Measurements from ENCODE around the gene FOXO3. TPM values are rescaled to one million over a fixed set of nuclear protein-coding genes. Genes with fewer than 3 reads are reported as not detected.

FOXO3 gene
- total RNA-seq, 1 experiment from 2014 or later: 43.8 TPM

DNA sequence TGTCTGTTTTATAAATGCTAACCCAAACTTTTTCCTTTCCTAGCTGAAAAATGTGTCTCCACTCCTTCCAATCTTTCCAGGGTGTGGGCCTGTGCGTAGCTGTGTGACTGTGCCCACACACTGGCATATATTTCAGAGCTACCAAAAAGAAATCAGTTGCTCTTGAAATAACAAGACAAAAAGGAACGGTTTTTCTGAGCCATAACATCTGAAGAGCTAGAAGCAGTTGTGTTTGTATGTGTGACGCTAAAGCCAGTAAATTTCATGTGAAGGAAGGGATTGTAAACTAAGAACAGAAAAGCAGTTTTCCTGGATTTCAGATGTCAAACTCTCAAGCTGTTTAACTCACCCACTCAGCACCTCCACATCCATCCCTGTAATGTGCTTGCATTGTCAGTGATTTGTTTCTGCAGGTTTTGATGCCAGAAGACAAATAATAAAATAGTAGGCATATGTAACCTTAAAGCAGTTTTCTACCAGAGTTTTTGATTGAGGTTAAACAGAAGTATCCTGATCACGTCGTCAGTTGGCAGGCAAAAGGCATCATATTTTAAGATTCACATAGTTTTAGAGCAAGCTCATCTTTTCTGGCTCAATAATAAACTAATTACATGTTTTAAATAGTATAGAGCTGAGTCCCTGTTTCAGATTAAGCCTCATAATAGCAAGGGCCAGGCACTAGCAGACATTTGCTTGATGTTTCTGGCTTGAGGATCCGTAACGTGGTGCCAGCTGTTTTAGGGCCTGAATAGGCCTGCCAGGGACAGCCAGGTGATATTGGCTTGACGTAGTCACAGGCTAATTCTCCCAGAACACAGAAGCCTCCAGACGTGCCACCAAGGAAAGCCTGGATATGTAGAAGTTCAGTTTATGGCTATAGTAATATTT is 90.9 kb downstream of the FOXO3 start:
- H3K27ac ChIP-seq (ENCODE audit: low read length): no peak overlapping the region
- ChIA-PET CTCF (interaction anchor here (0.6 kb wide), 1 partner anchor 214 kb away, joined by 8 read pairs; no protein-coding TSS in a partner anchor), POLR2A (no interaction called here)
- no peaks in the 10 kb centered on the region for H3K4me1 ChIP-seq (ENCODE audit: control insufficient read depth, insufficient read depth, low read length)
- no peak overlapping the region for H3K4me3 ChIP-seq (ENCODE audit: low read depth in 2 of 2, low read length in 2 of 2)
- no TSS peak for BruUV-seq (replicated peaks)
- TF ChIP-seq SIN3A (IDR thresholded peaks at IDR 0.05; ENCODE audit: borderline replicate concordance, insufficient read depth, low read depth, low read length) (no peak), POLR2AphosphoS5 (IDR thresholded peaks at IDR 0.05; ENCODE audit: low read depth, low read length) (no peak), TCF7L2 (IDR thresholded peaks at IDR 0.05; ENCODE audit: low read depth, low read length) (no peak)
- TF ChIP-seq, protein P1, sequence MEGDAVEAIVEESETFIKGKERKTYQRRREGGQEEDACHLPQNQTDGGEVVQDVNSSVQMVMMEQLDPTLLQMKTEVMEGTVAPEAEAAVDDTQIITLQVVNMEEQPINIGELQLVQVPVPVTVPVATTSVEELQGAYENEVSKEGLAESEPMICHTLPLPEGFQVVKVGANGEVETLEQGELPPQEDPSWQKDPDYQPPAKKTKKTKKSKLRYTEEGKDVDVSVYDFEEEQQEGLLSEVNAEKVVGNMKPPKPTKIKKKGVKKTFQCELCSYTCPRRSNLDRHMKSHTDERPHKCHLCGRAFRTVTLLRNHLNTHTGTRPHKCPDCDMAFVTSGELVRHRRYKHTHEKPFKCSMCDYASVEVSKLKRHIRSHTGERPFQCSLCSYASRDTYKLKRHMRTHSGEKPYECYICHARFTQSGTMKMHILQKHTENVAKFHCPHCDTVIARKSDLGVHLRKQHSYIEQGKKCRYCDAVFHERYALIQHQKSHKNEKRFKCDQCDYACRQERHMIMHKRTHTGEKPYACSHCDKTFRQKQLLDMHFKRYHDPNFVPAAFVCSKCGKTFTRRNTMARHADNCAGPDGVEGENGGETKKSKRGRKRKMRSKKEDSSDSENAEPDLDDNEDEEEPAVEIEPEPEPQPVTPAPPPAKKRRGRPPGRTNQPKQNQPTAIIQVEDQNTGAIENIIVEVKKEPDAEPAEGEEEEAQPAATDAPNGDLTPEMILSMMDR (IDR thresholded peaks at IDR 0.05): no peak
- TF ChIP-seq, protein P2, sequence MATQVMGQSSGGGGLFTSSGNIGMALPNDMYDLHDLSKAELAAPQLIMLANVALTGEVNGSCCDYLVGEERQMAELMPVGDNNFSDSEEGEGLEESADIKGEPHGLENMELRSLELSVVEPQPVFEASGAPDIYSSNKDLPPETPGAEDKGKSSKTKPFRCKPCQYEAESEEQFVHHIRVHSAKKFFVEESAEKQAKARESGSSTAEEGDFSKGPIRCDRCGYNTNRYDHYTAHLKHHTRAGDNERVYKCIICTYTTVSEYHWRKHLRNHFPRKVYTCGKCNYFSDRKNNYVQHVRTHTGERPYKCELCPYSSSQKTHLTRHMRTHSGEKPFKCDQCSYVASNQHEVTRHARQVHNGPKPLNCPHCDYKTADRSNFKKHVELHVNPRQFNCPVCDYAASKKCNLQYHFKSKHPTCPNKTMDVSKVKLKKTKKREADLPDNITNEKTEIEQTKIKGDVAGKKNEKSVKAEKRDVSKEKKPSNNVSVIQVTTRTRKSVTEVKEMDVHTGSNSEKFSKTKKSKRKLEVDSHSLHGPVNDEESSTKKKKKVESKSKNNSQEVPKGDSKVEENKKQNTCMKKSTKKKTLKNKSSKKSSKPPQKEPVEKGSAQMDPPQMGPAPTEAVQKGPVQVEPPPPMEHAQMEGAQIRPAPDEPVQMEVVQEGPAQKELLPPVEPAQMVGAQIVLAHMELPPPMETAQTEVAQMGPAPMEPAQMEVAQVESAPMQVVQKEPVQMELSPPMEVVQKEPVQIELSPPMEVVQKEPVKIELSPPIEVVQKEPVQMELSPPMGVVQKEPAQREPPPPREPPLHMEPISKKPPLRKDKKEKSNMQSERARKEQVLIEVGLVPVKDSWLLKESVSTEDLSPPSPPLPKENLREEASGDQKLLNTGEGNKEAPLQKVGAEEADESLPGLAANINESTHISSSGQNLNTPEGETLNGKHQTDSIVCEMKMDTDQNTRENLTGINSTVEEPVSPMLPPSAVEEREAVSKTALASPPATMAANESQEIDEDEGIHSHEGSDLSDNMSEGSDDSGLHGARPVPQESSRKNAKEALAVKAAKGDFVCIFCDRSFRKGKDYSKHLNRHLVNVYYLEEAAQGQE (IDR thresholded peaks at IDR 0.05; ENCODE audit: insufficient read depth in 1 of 2, low read depth in 2 of 2, low read length in 1 of 2): no peak
- ATAC-seq (no peak), DNase-seq (ENCODE audit: low read depth, low spot score) (no peak)
- in situ Hi-C loops (cut with HindIII; ENCODE audit: low pct_unique_long_range_greater_than_20kb, low sequenced_read_pairs) (no loop called here), intact Hi-C loops (cut with micrococcal nuclease; ENCODE audit: unreplicated experiment) (no loop called here)
- no peaks in the 10 kb centered on the region for H3K36me3 ChIP-seq (ENCODE audit: control insufficient read depth, insufficient read depth, low read length)
- no peaks in the 10 kb centered on the region for H3K27me3 ChIP-seq (ENCODE audit: control insufficient read depth, insufficient read depth, low read length)
- no peaks in the 10 kb centered on the region for H3K9me3 ChIP-seq (ENCODE audit: control insufficient read depth, insufficient read depth, low read depth, low read length)

DNA sequence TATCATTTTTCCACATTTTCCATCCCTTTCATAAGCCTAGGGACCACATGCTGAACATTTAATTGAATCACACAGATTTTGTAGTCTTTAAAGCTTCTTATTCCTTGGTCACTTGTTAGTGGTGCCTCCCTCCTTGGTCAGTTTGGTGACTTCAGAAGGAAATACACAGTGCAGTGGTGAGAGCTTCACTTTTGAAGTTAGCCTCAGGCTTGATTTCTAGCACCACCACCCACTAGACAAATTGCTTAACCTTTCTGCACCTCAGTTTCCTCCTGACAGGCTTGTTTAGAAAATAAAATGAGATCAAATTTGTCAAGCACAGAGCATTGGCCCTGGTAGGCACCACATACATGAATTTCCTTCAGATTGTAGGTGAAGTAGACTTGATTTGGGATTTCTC is 91.7 kb downstream of the FOXO3 start:
- ChIA-PET CTCF (no interaction called here), POLR2A (no interaction called here)
- no peak for TF ChIP-seq SIN3A (IDR thresholded peaks at IDR 0.05; ENCODE audit: borderline replicate concordance, insufficient read depth, low read depth, low read length)
- TF ChIP-seq POLR2AphosphoS5 (IDR thresholded peaks at IDR 0.05; ENCODE audit: low read depth, low read length): no peak
- TF ChIP-seq, protein P1 (IDR thresholded peaks at IDR 0.05): no peak
- TF ChIP-seq TCF7L2 (IDR thresholded peaks at IDR 0.05; ENCODE audit: low read depth, low read length): no peak
- TF ChIP-seq, protein P2 (IDR thresholded peaks at IDR 0.05; ENCODE audit: insufficient read depth in 1 of 2, low read depth in 2 of 2, low read length in 1 of 2): no peak
- intact Hi-C loops (cut with micrococcal nuclease; ENCODE audit: unreplicated experiment) (no loop called here), in situ Hi-C loops (cut with HindIII; ENCODE audit: low pct_unique_long_range_greater_than_20kb, low sequenced_read_pairs) (no loop called here)
- ATAC-seq (no peak), DNase-seq (ENCODE audit: low read depth, low spot score) (no peak)
- Histone ChIP-seq H3K27ac (ENCODE audit: low read length) (no peak overlapping the region), H3K4me3 (ENCODE audit: low read depth in 2 of 2, low read length in 2 of 2) (no peak overlapping the region), H3K9me3 (ENCODE audit: control insufficient read depth, insufficient read depth, low read depth, low read length) (no peaks in the 10 kb centered on the region), H3K4me1 (ENCODE audit: control insufficient read depth, insufficient read depth, low read length) (no peaks in the 10 kb centered on the region), H3K36me3 (ENCODE audit: control insufficient read depth, insufficient read depth, low read length) (no peaks in the 10 kb centered on the region), H3K27me3 (ENCODE audit: control insufficient read depth, insufficient read depth, low read length) (no peaks in the 10 kb centered on the region)
- no TSS peak for BruUV-seq (replicated peaks)
